Astrocyte of the hippocampus (primary cell): ENCODE measurements around the gene PCP2.

Source experiments
- DNase-seq: peaks from one replicate; pipeline ENCODE4 v3.0.0; 2011; ENCODE audit warnings: low read depth, low spot score

Gene PCP2

GRCh38 chr19:7597689-7598088, 35.8 kb downstream of the PCP2 start:
- no peak for DNase-seq

GRCh38 chr19:7596211-7596937, 37.1 kb downstream of the PCP2 start:
- DNase-seq = no peak

- peak; percentile 41 for DNase-seq
Measured at GRCh38 chr19:7595466-7596133, 37.9 kb downstream of the PCP2 start, which contains the start of gene CAMSAP3. TSS of gene CAMSAP3 (plus strand) at chr19:7595863. CDS start at chr19:7596003, 140 bp downstream.

GRCh38 chr19:7590256-7590655, 43.3 kb downstream of the PCP2 start:
- no peak for DNase-seq

- DNase-seq = no peak
Measured at GRCh38 chr19:7589822-7590221, 43.7 kb downstream of the PCP2 start.

GRCh38 chr19:7582446-7582845, 51.1 kb downstream of the PCP2 start:
- DNase-seq = no peak
